ENCODE results near the gene HPSE2.

The HPSE2 gene

DNA sequence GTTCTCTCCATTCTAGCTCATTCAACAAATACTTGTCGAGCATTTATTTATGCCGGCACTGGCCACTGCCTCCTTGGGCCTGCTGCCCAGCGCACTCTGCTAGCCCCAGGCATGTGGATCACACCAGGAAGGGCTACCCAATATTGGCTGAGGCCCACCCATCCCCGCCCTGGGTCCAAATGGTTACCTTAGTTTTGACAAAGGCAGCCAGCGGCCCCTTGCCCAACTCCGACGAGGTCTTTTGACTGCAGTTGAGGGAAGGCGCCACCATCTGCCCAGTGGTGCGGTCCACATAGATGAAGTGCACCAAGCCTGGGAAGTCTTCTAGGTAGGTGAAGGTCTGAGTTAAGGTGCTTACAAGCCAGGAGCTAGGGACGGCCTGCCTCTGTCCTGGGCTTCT lies 813.5 kb downstream of the HPSE2 start:
- DNase-seq: no peak

DNA sequence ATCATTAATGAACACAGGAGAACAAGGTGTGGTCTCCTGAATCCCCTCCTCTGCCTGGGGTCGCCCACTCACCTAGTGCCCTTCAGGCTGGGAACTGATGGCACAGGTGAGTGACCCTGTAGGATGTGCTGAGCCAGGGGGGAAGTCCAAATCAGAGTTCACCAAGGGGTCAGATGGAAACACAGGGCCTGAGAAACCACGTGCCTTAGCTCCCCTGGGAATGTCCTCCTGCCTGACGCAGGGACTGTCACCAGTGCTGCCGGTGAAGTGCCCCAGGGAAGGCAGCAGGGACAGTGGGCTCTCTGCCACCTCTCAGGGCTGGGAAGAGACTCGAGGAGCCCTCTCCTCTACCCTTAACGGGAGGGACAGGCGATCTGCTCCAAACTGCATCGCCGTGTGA lies 814.9 kb downstream of the HPSE2 start:
- DNase-seq: no peak

DNA sequence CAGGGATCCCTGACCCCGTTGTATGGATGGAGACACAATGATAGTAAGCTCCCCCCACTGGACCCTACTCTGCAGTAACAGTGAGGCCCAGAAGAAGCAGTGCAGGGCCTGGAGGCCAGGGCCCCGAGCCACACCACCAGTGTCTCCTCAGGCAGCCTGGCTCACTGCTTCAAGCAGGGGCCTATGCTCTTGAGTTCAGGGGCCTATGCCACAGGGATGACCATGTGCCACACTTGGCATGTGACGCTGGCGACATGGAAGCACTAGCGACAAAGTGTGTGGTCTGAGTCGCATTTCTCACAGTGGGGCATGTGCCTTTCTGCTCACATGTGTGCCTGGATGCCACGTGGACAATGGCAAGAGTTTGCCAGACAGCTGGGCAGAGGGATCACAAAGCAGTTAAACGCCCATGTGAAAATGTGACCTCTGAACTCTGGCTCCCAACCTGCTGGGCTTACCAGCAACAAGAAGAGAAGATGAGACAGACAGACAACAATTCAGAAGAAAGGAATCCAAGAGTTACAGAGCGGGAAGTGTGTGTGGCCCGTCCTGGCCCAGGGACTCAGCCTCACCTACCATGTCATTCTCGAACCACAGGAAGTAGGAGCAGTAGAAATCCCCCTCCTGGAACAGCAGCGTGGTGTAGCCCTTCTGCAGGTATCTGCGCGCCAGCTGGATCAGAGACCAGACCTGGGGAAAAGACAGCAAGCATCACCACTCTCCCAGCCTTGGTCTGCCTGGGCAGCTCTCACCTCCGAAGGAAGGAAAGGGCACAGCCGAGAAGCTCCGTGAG lies 816.0 kb downstream of the HPSE2 start:
- DNase-seq: no peak

DNA sequence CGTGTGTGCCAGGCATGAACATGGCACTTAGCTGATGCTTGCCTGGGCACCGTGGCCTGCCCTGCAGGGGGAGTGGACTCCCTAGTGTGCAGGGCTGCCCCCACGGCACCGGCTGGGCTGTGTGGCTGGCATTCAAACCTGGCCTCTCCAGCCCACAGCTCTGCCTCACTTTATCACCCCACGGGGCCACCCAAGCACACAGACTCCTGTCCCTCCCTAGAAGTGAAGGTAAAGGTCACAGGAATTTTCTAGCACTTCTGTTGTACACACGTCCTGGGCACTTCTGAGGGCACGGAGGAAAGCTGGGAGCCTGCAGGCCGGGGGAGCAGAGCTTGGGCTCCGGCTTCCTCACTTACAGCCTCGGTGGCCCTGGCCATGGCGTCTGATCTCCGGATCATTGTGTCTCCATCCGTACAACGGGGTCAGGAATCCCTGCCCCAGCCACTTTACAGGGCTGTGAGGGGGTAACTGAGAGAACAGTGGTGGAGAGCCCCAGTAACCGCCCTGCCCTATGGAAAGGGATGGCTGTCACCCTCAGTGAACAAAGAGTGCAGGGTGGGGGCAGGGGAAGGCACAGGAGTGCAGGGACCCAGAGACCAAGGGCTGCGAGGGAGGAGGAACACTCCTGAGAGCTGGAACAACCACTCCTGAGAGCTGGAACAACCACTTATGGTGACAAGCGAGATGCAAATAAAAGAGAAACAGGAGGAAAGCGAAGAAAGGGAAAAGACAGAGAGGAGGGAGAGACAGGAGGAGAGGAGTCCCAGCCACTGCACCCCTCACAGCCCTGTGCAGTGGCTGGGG lies 816.8 kb downstream of the HPSE2 start:
- DNase-seq: no peak

DNA sequence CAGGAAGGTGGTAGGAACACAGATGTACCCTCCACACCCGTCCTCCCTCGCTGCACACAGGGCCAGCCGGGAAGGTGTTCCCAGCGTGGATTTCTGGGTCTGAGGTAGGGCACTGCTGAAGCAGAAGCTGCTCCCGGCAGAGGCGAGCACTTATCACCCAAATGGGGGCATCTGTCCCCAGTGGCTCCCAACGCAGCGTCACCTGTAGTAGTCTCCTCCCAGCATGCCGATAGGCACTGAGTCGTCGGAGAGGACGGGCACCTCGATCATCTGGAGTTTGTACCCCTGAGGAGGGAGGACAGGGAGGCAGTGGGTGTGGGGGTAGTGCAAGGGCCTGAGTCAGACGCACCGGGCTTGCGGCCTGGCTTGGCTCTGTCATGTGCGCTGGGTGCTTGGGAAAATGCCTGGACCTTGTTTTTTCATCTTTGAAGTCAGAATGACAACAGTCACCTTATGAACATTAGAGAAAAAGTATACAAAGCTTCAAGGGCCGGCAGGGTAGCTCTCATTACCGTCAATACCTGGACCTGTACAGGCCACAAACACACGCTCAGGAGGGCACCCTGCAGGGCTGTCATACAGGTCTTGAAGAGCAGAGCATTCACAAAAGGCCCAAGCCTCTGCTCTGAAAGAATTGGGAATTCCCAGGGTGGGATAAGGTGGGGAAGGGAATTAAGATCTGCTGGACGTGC lies 817.5 kb downstream of the HPSE2 start:
- DNase-seq: no peak

DNA sequence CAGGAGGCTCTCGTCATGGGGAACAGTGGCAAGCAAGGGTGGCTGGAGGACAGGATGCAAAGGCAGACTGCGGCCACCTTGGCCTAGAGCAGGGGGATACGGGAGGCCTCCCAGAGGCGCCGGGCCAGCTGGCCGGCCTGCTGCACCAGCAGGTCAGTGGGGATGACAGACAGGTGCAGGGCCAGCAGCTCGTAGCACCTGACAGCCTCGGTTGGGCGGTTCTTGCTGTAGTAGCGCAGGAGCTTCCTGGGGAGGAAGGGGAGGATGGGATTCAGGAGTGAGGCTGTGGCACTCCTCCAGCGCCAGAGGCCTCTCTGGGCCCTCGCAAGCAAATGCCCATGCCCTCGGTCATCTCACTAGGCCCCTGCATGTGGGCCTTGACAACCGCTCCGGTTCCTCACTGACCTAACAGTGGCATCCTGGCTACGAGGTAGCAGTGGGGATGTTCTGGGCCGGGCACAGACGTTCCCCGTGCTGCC lies 818.1 kb downstream of the HPSE2 start:
- no peak for DNase-seq

DNA sequence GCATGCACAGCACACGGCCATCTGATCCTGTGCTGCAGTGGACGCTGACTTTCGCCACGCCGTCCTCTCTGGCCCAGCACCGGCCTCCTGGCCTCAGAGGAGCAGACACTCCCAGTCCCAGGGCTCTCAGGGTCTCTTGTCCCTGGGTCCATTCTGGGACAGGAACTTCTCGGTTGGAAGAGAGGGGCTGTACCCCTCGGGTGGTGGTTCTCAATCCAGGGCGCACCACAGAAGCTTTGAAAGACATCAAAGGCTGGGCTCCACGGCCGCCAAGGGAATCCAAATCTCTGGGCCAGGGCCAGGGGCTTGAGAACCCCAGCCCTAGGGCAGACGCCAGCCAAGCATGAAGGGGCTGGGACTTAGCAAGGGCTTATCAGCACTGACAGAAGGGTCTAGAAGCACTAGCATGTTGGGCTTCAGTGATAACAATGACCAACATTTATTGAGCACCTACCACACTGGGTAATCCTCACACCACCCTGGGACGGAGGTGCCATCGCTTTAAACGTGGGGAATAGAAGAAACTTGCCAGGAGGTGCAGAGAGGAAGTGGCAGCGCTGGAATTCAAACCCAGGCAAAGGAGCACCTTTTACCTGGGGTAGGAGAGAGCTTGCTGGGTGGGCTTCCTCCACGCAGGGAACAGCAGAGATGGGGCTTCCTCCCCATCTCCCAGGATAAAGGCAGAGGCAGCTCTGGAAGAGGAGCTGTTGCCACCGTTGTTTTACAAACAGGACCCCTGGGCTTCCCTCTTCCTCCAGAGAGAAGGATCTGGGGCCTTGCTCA lies 818.9 kb downstream of the HPSE2 start:
- DNase-seq: no peak

DNA sequence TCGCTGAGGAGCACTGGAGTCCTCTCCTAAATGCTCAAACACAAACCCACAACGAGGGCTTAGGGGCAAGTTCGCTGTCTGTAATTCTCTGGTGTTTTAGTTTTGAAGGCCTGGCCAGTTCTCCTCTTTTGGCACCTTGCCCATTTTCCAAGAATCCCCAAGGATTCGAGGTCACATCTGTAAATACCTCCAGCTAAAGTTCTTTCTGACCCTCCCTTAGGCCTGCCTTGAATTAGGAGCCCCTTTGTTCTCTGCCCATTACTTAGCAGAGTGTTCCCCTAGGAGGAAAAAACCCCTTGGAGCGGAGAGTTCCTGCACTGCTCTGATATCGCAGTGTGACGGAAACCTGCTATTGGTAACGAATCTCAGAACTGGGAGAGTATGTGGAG lies 819.9 kb downstream of the HPSE2 start:
- DNase-seq: no peak

DNA sequence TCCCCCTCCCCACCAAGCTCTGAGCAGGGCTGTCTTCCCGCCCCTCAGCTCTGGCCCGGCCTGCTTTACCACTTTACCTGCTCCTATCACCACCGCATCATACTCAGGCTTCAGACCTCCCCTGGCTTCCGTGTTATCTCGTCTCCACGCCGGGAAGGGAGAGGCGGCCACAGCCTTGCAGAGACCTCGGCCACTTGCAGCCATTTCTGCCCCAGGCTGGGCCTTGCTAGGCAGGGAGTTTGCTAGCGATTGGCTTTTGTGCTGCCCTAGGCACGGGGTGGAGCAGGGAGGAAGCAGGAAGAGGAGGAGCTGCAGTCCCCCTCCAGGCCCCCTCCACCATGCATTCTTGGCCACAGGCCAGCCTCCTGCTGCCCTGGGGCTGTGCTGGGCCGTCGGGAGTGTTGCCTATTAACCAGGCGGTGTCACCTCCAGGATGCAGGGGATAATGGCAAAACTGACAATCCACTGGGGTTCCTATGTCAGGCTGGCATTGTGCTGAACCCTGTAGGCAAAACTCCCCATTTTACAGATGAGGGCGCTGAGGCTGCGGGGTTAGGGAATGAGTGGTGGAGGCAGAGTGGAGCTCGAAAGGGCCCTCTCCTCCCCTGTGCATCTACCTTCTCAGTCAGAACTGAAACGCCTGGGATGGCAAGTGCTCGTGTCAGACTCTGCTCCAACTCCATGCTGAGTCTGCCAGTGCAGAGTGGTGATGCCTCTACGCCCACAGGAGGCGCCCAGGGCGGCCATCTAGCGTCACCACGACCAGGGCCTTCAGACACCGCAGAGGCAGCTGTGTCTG lies 820.5 kb downstream of the HPSE2 start, which contains the start of gene PYROXD2:
Gene PYROXD2 (minus strand): TSS at position 251 of the 799 bp plus-strand sequence. CDS start 47 bp downstream, at position 204.
- peak; percentile 77 for DNase-seq

DNA sequence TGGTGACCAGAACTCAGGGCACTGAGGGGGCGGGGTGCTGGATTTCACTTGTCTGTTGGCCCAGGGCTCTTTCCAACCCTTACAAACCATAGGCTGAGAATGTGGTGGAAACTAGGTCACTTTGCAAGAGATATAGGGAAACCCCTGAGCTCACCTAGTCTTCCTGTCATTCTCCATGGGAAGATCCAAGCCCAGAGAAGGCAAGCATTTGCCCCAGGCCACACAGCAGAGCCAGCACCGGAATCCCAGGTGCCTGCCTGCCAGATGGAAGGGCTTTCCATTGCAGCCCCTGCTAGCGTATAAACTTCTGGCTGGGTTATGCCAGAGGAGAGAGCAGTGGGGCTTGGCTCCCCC lies 821.1 kb downstream of the HPSE2 start:
- DNase-seq: no peak

DNA sequence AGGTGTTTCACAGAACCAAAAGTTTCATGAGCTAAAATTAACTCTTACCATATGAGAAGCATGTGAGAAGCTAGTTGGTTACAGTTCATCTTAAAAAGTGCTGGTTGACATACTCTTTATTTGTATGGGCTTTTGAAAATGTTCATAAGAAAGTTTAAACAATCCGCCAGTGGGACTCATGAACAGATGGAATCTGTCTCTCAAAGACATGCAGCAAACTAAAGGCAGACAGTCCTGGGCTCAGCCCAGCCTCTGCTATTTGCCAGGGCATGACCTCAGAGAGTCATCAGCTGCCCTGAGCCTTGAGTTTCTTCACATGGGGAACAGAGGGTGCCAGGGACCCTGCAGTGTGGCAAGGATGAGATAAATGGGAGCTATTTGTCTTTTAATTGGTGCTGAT lies 823.9 kb downstream of the HPSE2 start:
- no peak for DNase-seq

DNA sequence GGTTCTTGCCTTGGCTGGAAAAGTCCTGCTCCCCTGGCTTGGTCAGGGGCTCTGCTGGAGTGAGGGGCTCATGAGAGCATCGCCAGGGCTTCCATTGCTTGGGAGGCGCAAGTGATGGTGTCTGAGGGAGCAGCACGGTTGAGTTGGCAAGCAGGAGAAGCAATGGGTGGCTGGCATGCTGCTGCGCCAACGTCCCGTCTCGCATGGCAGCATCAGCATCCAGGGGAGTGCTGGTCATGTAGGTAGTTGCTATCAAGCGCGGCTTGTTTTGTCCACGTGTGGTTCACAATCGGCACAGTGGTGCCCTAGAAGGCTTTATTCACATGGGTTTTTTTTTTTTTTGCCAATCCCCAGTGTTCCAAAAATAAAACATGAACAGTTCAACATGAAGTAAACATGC lies 824.5 kb downstream of the HPSE2 start:
- DNase-seq: no peak

DNA sequence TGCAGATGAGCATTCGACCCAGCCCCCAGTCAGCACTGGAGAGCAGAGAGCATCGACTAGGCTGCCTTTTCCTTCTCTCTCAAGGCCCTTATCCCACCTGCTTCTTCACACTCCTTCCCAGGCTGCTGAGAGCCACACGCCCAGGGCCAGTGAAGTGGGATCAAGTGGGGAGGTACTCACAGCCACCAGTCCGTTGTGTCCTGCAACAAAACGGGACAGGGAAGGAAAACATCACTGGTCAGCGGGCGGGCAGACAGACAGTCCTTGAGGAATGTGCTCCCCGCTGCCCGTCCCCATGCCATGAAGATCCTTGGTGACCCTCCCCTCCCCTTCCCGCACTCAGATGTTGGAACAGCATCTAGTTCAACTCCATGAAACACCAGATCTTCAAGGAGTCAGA lies 824.9 kb downstream of the HPSE2 start:
- DNase-seq: no peak

DNA sequence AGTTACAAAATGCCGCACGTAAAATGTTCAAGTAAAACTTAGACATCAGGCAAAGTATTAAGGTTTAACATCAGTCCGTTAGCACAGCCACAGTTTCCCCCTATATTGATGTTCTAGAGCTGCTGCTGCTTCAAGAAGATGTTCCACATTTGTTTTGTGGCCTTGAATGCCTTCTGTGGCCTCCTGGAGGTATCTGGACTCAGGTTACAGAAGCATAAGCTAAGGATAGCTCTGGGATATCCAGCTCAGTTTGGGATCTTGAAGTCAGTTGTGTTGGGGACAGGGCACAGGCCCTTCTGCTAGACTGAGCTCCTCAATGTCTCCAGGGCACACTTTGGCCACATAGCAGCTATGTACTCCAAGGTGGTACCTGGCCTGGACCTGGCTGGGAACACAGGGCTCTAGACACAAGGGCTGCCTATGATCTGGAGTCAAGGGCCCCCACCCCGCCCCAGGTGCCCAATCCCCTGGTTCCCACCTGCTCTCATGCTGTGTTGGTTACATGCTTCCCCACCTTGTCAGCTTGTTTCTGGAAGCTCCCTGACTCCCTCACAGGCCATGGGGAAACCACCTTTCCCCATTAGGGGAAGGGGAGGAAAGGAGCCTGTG lies 825.4 kb downstream of the HPSE2 start:
- DNase-seq: no peak

DNA sequence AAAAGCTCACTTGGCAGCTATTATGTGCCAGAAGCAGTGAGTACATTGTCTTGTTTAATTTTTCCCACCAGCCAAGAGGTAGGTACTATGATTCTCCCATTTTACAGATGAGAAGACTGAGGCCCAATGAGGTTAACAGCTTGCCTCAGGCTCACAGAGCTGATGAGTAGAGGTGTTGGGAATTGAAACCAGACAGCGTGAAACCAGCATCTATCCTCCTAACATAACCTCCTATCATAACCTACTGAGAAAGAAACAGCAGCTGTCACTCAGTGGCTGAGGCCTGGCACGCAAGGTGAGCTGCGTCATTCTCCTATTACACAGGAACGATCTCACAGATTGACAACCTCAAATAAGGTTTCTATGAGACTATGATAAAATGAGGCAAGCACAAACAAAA lies 826.9 kb downstream of the HPSE2 start:
- no peak for DNase-seq

DNA sequence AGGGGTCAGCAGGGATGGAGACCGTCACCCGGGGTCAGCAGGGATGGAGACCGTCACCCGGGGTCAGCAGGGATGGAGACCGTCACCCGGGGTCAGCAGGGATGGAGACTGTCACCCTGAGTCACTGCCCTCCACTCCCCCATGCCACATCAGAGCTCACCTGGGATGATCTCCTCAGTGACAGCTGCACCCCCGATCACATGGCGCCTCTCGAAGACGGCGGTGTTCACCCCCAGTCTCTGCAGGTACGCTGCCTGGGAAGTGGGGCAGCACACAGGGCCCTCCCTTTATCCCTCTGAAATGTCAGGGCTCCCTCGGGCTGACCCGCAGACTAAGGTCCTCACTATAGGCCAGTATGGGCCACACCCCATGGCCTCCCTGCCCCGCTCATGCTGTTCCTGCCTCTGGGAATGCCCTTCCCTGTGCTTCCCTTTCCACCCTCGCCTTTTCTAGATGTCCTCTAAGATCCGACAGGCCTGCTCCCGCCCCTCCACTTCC lies 827.9 kb downstream of the HPSE2 start:
- no peak for DNase-seq

All from activated effector memory CD4-positive, alpha-beta T cell treated with anti-CD3 and anti-CD28 coated beads, Interleukin-2, amount 50 U/mL, for 16 hours (primary cell).